GM23248 (cell line): ENCODE measurements around the gene CTDP1.

Experiments
- EZH2 ChIP-seq: fragments of 200-600 bp; sonication (generic); IDR thresholded peaks from 2 replicates; pipeline ENCODE4 v1.6.1; 2018; ENCODE audit warnings: antibody characterized with exemption, mild to moderate bottlenecking; ENCODE audit not compliant: insufficient read depth, poor library complexity, severe bottlenecking
- EZH2phosphoT487 ChIP-seq: fragments of 200-600 bp; sonication (generic); IDR thresholded peaks from 2 replicates; pipeline ENCODE4 v1.6.1; 2018; ENCODE audit warnings: antibody characterized with exemption, moderate library complexity, mild to moderate bottlenecking, low read depth; ENCODE audit not compliant: insufficient read depth

DNA sequence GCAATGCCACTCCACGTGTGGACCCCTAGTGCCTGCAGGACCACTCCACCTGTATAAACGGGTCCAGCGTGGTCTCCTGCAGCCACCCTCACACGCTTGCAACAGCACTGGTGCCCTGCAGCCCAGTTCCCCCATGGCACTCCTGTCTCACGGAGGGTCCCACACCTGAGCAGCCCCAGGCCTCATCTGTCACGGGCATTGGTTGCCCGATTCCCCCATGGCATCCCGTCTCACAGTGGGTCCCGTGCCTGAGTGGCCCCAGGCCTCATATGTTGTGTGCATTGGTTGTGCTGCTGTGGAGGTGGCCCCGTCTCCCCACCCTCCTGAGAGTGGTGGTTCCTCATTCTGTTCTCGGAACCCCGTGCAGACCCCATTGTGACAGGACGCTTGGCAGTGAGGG, 43.4 kb downstream of the CTDP1 start:
- no peak for TF ChIP-seq EZH2phosphoT487
- TF ChIP-seq EZH2 = no peak
